Measurements from ENCODE around the gene RNF187.

GRCh38 chr1:228478326-228478725, 8.9 kb upstream of the RNF187 start:
- TF ChIP-seq, protein P1, sequence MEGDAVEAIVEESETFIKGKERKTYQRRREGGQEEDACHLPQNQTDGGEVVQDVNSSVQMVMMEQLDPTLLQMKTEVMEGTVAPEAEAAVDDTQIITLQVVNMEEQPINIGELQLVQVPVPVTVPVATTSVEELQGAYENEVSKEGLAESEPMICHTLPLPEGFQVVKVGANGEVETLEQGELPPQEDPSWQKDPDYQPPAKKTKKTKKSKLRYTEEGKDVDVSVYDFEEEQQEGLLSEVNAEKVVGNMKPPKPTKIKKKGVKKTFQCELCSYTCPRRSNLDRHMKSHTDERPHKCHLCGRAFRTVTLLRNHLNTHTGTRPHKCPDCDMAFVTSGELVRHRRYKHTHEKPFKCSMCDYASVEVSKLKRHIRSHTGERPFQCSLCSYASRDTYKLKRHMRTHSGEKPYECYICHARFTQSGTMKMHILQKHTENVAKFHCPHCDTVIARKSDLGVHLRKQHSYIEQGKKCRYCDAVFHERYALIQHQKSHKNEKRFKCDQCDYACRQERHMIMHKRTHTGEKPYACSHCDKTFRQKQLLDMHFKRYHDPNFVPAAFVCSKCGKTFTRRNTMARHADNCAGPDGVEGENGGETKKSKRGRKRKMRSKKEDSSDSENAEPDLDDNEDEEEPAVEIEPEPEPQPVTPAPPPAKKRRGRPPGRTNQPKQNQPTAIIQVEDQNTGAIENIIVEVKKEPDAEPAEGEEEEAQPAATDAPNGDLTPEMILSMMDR (IDR thresholded peaks at IDR 0.05), result no peak
- TF ChIP-seq KDM1A (IDR thresholded peaks at IDR 0.05; ENCODE audit: low read depth) (no peak), POLR2A (IDR thresholded peaks at IDR 0.05; ENCODE audit: low read length) (no peak), PHF8 (IDR thresholded peaks at IDR 0.05; ENCODE audit: borderline replicate concordance, low read depth) (no peak), USF2 (IDR thresholded peaks at IDR 0.05) (no peak), ESRRA (IDR thresholded peaks at IDR 0.05; ENCODE audit: borderline replicate concordance, low read length) (no peak), NFE2L2 (conservative IDR thresholded peaks at IDR 0.05; ENCODE audit: low read length) (no peak), MAZ (IDR thresholded peaks at IDR 0.05; ENCODE audit: borderline replicate concordance, low read depth, low read length) (no peak)
- TF ChIP-seq, protein P2, sequence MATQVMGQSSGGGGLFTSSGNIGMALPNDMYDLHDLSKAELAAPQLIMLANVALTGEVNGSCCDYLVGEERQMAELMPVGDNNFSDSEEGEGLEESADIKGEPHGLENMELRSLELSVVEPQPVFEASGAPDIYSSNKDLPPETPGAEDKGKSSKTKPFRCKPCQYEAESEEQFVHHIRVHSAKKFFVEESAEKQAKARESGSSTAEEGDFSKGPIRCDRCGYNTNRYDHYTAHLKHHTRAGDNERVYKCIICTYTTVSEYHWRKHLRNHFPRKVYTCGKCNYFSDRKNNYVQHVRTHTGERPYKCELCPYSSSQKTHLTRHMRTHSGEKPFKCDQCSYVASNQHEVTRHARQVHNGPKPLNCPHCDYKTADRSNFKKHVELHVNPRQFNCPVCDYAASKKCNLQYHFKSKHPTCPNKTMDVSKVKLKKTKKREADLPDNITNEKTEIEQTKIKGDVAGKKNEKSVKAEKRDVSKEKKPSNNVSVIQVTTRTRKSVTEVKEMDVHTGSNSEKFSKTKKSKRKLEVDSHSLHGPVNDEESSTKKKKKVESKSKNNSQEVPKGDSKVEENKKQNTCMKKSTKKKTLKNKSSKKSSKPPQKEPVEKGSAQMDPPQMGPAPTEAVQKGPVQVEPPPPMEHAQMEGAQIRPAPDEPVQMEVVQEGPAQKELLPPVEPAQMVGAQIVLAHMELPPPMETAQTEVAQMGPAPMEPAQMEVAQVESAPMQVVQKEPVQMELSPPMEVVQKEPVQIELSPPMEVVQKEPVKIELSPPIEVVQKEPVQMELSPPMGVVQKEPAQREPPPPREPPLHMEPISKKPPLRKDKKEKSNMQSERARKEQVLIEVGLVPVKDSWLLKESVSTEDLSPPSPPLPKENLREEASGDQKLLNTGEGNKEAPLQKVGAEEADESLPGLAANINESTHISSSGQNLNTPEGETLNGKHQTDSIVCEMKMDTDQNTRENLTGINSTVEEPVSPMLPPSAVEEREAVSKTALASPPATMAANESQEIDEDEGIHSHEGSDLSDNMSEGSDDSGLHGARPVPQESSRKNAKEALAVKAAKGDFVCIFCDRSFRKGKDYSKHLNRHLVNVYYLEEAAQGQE (IDR thresholded peaks at IDR 0.05), result no peak

All from A549 (cell line).